ENCODE data around the gene GNAQ. TPM values are rescaled to one million over a fixed set of nuclear protein-coding genes. Genes with fewer than 3 reads are reported as not detected.

GNAQ gene
- total RNA-seq, 1 experiment from 2014 or later: 28.7 TPM

- peaks cover 10% of the 10 kb centered on the region; the same call in 1 of the 2 replicates for H3K79me2 ChIP-seq (ENCODE audit: insufficient read depth, low read length)
- no peaks in the 10 kb centered on the region for H3K36me3 ChIP-seq (ENCODE audit: control insufficient read depth in 1 of 2, insufficient read depth in 2 of 2, low read length in 2 of 2)
- H3K9me2 ChIP-seq (ENCODE audit: insufficient read depth): no peaks in the 10 kb centered on the region
- RAD21 ChIA-PET (ENCODE audit: low non-redundant PET in 1 of 2, low total read pairs in 2 of 2, uncharacterized antibody in 2 of 2, unreplicated experiment in 2 of 2): no interaction called here
- H3K9ac ChIP-seq (ENCODE audit: low read length): no peak overlapping the region
- no peak overlapping the region for H3K4me3 ChIP-seq (replicated peaks in 1 of 2; ENCODE audit: low read depth in 1 of 2, low read length in 2 of 2)
- DNase-seq (ENCODE audit: low read depth, low spot score) (no peak), ATAC-seq (no peak)
- peaks cover 3 to 8% of the 10 kb centered on the region in 2 experiments; a peak in 2 of 4 replicates for H3K4me1 ChIP-seq (ENCODE audit: control insufficient read depth in 1 of 2, insufficient read depth in 2 of 2, low read length in 2 of 2)
- no peak overlapping the region for H3K27ac ChIP-seq (ENCODE audit: low read depth, low read length)
- TF ChIP-seq FOSL1 (IDR thresholded peaks at IDR 0.05; ENCODE audit: low read depth) (no peak), EZH2phosphoT487 (IDR thresholded peaks at IDR 0.05; ENCODE audit: borderline replicate concordance) (no peak), SP1 (IDR thresholded peaks at IDR 0.05; ENCODE audit: low read depth) (no peak), RAD21 (IDR thresholded peaks at IDR 0.05; ENCODE audit: low read depth) (no peak), EGR1 (IDR thresholded peaks at IDR 0.05; ENCODE audit: low read depth) (no peak), ZFX (IDR thresholded peaks at IDR 0.05) (no peak), CTCF (IDR thresholded peaks at IDR 0.05 in 2 of 3, conservative IDR thresholded peaks at IDR 0.05 in 1 of 3; ENCODE audit: borderline replicate concordance in 1 of 3, insufficient read depth in 1 of 3, low read depth in 2 of 3, low read length in 2 of 3) (no peak), ZBTB33 (IDR thresholded peaks at IDR 0.05; ENCODE audit: extremely low read depth, insufficient replicate concordance, low read length) (no peak), ELF1 (IDR thresholded peaks at IDR 0.05; ENCODE audit: borderline replicate concordance, low read depth) (no peak), CBX3 (IDR thresholded peaks at IDR 0.05; ENCODE audit: low read depth) (no peak)
- H3K27me3 ChIP-seq (ENCODE audit: insufficient read depth, low read length): no peaks in the 10 kb centered on the region
- H4K20me1 ChIP-seq (ENCODE audit: insufficient read depth): no peaks in the 10 kb centered on the region
- POLR2A ChIA-PET: no interaction called here
- no TSS peak for BruUV-seq (replicated peaks)
- CTCF ChIA-PET: interaction anchor here (1.1 kb wide), 1 partner anchor 20 kb away, joined by 3 read pairs; no protein-coding TSS in a partner anchor
- no peaks in the 10 kb centered on the region for H3K9me3 ChIP-seq (ENCODE audit: control insufficient read depth in 1 of 2, insufficient read depth in 1 of 2, low read depth in 1 of 2, low read length in 2 of 2)
- H3K4me2 ChIP-seq (ENCODE audit: low read length): no peak overlapping the region
- intact Hi-C loops (cut with micrococcal nuclease): no loop called here
- no peak overlapping the region for H2AFZ ChIP-seq (ENCODE audit: low read depth, low read length, poor library complexity, severe bottlenecking)
Measured at GRCh38 chr9:77957652-77958051, 74.0 kb downstream of the GNAQ start.
